WTC11 (cell line): ENCODE data around the gene UBE2N. TPM values are rescaled to one million over a fixed set of nuclear protein-coding genes. Genes with fewer than 3 reads are reported as not detected.

Source experiments
- ATAC-seq: fragments of 200-7000 bp; cut with Tn5 transposase; 2 replicates; pipeline ENCODE4 v1.10.0; 2021; ENCODE audit warnings: mild to moderate bottlenecking, moderate library complexity
- CTCF ChIA-PET: fragments of 300-600 bp; sonication (Branson Sonifier 250); formaldehyde crosslinking; loops from one replicate; lab custom pipeline; 2021; ENCODE audit warnings: antibody characterized with exemption; lab: Charles Lee
- POLR2A ChIA-PET: fragments of 350-600 bp; sonication (Branson Sonifier 250); formaldehyde crosslinking; loops from one replicate; lab custom pipeline; 2021; ENCODE audit warnings: antibody characterized with exemption; lab: Charles Lee
- DNase-seq: peaks from one replicate; pipeline ENCODE4 v3.0.0; 2021; ENCODE audit warnings: low spot score
- H3K27ac Mint-ChIP-seq: 2 replicates; pipeline ENCODE4 v1.8.0; 2021; ENCODE audit warnings: mixed read lengths
- H3K27me3 Mint-ChIP-seq: 2 replicates; pipeline ENCODE4 v1.8.0; 2021; ENCODE audit warnings: low read depth, mild to moderate bottlenecking, moderate library complexity, mixed read lengths
- H3K36me3 Mint-ChIP-seq: 2 replicates; pipeline ENCODE4 v1.8.0; 2021; ENCODE audit warnings: mixed read lengths
- H3K4me1 Mint-ChIP-seq: 2 replicates; pipeline ENCODE4 v1.8.0; 2022; ENCODE audit warnings: mixed read lengths
- H3K4me3 Mint-ChIP-seq: 2 replicates; pipeline ENCODE4 v1.8.0; 2021; ENCODE audit warnings: mild to moderate bottlenecking, moderate library complexity, mixed read lengths
- H3K9me3 Mint-ChIP-seq: 2 replicates; pipeline ENCODE4 v1.8.0; 2021; ENCODE audit warnings: mixed read lengths
- ATF1 ChIP-seq: sonication (generic); formaldehyde crosslinking; IDR thresholded peaks from 2 replicates; pipeline ENCODE4 v1.8.1; 2023; ENCODE audit warnings: mild to moderate bottlenecking, moderate library complexity, missing genetic modification reagents
- FOXK1 ChIP-seq: sonication (generic); formaldehyde crosslinking; IDR thresholded peaks from 2 replicates; pipeline ENCODE4 v1.8.0; 2022; ENCODE audit warnings: mild to moderate bottlenecking, moderate library complexity, missing genetic modification reagents
- FOXP1 ChIP-seq: sonication (generic); formaldehyde crosslinking; IDR thresholded peaks from 2 replicates; pipeline ENCODE4 v1.8.0; 2022; ENCODE audit warnings: missing genetic modification reagents, mild to moderate bottlenecking, moderate library complexity, borderline replicate concordance
- NFE2L1 ChIP-seq: sonication (generic); formaldehyde crosslinking; IDR thresholded peaks from 2 replicates; pipeline ENCODE4 v1.8.1; 2023; ENCODE audit warnings: missing genetic modification reagents
- NR1H2 ChIP-seq: sonication (generic); formaldehyde crosslinking; IDR thresholded peaks from 2 replicates; pipeline ENCODE4 v1.9.0; 2021; ENCODE audit warnings: mild to moderate bottlenecking, moderate library complexity, missing genetic modification reagents
- PRRX2 ChIP-seq: fragments of 250-450 bp; sonication (Bioruptor Pico); IDR thresholded peaks from 2 replicates; pipeline ENCODE4 v1.8.0; 2021; ENCODE audit warnings: mild to moderate bottlenecking
- SOX15 ChIP-seq: fragments of 250-450 bp; sonication (Bioruptor Pico); IDR thresholded peaks from 2 replicates; pipeline ENCODE4 v1.9.0; 2021; ENCODE audit warnings: mild to moderate bottlenecking
- SP1 ChIP-seq: sonication (generic); formaldehyde crosslinking; conservative IDR thresholded peaks from 2 replicates; pipeline ENCODE4 v1.8.1; 2022; ENCODE audit warnings: missing genetic modification reagents
- TEAD4 ChIP-seq: sonication (generic); formaldehyde crosslinking; IDR thresholded peaks from 2 replicates; pipeline ENCODE4 v1.8.0; 2022; ENCODE audit warnings: mild to moderate bottlenecking, missing genetic modification reagents
- ZBTB21 ChIP-seq: sonication (generic); formaldehyde crosslinking; IDR thresholded peaks from 2 replicates; pipeline ENCODE4 v1.8.1; 2023; ENCODE audit warnings: mild to moderate bottlenecking, missing genetic modification reagents, borderline replicate concordance
- ZNF121 ChIP-seq: sonication (generic); formaldehyde crosslinking; IDR thresholded peaks from 2 replicates; pipeline ENCODE4 v1.8.0; 2023; ENCODE audit warnings: missing genetic modification reagents
- ZNF138 ChIP-seq: sonication (generic); formaldehyde crosslinking; conservative IDR thresholded peaks from 2 replicates; pipeline ENCODE4 v1.8.1; 2022; ENCODE audit warnings: mild to moderate bottlenecking, moderate library complexity, missing genetic modification reagents
- ZNF263 ChIP-seq: sonication (generic); formaldehyde crosslinking; IDR thresholded peaks from 2 replicates; pipeline ENCODE4 v1.8.1; 2022; ENCODE audit warnings: low read depth, mild to moderate bottlenecking, moderate library complexity, missing genetic modification reagents
- ZNF416 ChIP-seq: fragments of 250-450 bp; sonication (Bioruptor Pico); IDR thresholded peaks from 2 replicates; pipeline ENCODE4 v1.9.0; 2021; ENCODE audit warnings: mild to moderate bottlenecking, inconsistent platforms
- ZNF671 ChIP-seq: fragments of 250-450 bp; sonication (Bioruptor Pico); IDR thresholded peaks from 2 replicates; pipeline ENCODE4 v1.8.0; 2021; ENCODE audit warnings: mild to moderate bottlenecking
- total RNA-seq: library from RNA; stranded (reverse); gene quantifications from 3 replicates; pipeline ENCODE4 v1.2.3, GENCODE V29; 2021
- TF ChIP-seq, protein P1 (sequence below): sonication (generic); formaldehyde crosslinking; IDR thresholded peaks from 2 replicates; pipeline ENCODE4 v1.8.0; 2022; ENCODE audit warnings: mild to moderate bottlenecking, missing genetic modification reagents
- TF ChIP-seq, protein P2 (sequence below): sonication (generic); formaldehyde crosslinking; IDR thresholded peaks from 2 replicates; pipeline ENCODE4 v1.8.1; 2022; ENCODE audit warnings: mild to moderate bottlenecking, moderate library complexity, missing genetic modification reagents
- TF ChIP-seq, protein P3 (sequence below): sonication (generic); formaldehyde crosslinking; IDR thresholded peaks from 2 replicates; pipeline ENCODE4 v1.8.0; 2023; ENCODE audit warnings: mild to moderate bottlenecking, missing genetic modification reagents
- TF ChIP-seq, protein P4 (sequence below): sonication (generic); formaldehyde crosslinking; IDR thresholded peaks from 2 replicates; pipeline ENCODE4 v1.8.1; 2022; ENCODE audit warnings: low read depth, mild to moderate bottlenecking, moderate library complexity, missing genetic modification reagents, borderline replicate concordance
- TF ChIP-seq, protein P5 (sequence below): fragments of 250-450 bp; sonication (Bioruptor Pico); IDR thresholded peaks from 2 replicates; pipeline ENCODE4 v1.9.0; 2021; ENCODE audit warnings: mild to moderate bottlenecking, borderline replicate concordance
- TF ChIP-seq, protein P6 (sequence below): fragments of 200-600 bp; IDR thresholded peaks from 2 replicates; pipeline ENCODE4 v1.8.0; 2022; ENCODE audit warnings: antibody characterized with exemption

The UBE2N gene
- total RNA-seq, 1 experiment from 2014 or later: 195 TPM

DNA sequence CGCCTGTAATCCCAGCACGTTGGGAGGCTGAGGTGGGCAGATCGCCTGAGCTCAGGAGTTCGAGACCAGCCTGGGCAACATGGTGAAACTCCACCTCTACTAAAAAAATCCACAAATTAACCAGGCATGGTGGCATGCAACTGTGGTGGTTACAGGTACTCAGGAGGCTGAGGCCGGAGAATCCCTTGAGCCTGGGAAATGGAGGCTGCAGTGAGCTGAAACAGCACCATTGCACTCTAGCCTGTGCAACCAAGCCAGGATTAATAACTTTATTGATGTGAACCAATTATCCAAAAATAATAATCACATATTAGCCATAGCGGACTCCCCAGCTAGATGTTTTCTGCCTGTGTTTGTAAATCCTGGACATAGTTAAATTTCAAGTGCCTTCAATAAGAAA lies 65.8 kb downstream of the UBE2N start (continued):
- no peak for TF ChIP-seq ZNF138 (CRISPR knock-in tag)
- no peak for TF ChIP-seq ZNF671 (CRISPR knock-in tag)
- TF ChIP-seq, all 79 proteins: peak for 0

DNA sequence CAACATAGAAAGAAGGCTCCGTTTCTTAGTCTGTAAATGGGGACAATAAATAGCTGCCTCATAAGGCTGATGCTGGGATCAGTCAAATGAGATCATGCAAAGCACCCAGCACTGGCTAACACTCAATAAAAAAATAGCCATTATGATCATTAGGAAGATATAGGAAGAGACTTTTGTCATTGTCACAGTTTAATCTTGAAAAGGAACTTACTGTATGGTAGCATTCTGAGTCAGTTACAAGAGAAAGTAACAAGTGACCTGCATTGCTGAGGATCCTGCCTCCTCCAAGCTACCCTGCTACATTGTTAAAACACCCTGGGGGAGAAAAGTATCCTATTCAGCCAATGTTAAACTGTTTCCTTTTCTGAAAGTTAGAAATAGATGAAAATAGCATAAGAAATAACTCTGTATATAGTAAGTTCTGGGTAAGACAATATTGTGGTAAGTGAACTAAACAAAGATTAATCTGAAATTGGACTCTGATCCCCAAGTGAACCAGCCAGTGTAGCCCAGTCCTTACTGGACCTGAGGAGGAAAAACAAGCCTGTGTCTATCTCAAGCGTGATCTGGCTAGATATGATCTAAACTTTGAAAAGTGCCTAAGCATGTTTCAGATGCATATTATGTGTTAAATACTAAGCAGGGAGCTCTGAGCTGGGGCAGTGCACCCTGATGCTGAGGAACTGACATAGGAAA lies 67.6 kb downstream of the UBE2N start:
- ATAC-seq (no peak), DNase-seq (no peak)
- Mint-ChIP-seq H3K4me3 (peak overlapping the region; percentile 24; the same call in 1 of the 2 replicates), H3K36me3 (peaks cover 4% of the 10 kb centered on the region; the same call in 1 of the 2 replicates), H3K9me3 (peaks cover 10% of the 10 kb centered on the region), H3K27me3 (no peaks in the 10 kb centered on the region), H3K27ac (peak overlapping the region; percentile 82), H3K4me1 (peaks cover 59% of the 10 kb centered on the region)
- ChIA-PET CTCF (interaction anchor here (1.0 to 1.6 kb wide), 2 partner anchors 46 to 657 kb away, joined by 3 to 5 read pairs; no protein-coding TSS in a partner anchor), POLR2A (interaction anchor here (0.6 kb wide), 1 partner anchor 8 kb away, joined by 5 read pairs; no protein-coding TSS in a partner anchor)
- TF ChIP-seq ZNF263: no peak
- TF ChIP-seq, protein P1, sequence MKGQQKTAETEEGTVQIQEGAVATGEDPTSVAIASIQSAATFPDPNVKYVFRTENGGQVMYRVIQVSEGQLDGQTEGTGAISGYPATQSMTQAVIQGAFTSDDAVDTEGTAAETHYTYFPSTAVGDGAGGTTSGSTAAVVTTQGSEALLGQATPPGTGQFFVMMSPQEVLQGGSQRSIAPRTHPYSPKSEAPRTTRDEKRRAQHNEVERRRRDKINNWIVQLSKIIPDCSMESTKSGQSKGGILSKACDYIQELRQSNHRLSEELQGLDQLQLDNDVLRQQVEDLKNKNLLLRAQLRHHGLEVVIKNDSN (CRISPR knock-in tag): no peak
- TF ChIP-seq, protein P2, sequence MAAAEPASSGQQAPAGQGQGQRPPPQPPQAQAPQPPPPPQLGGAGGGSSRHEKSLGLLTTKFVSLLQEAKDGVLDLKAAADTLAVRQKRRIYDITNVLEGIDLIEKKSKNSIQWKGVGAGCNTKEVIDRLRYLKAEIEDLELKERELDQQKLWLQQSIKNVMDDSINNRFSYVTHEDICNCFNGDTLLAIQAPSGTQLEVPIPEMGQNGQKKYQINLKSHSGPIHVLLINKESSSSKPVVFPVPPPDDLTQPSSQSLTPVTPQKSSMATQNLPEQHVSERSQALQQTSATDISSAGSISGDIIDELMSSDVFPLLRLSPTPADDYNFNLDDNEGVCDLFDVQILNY (CRISPR knock-in tag): no peak
- TF ChIP-seq, protein P3, sequence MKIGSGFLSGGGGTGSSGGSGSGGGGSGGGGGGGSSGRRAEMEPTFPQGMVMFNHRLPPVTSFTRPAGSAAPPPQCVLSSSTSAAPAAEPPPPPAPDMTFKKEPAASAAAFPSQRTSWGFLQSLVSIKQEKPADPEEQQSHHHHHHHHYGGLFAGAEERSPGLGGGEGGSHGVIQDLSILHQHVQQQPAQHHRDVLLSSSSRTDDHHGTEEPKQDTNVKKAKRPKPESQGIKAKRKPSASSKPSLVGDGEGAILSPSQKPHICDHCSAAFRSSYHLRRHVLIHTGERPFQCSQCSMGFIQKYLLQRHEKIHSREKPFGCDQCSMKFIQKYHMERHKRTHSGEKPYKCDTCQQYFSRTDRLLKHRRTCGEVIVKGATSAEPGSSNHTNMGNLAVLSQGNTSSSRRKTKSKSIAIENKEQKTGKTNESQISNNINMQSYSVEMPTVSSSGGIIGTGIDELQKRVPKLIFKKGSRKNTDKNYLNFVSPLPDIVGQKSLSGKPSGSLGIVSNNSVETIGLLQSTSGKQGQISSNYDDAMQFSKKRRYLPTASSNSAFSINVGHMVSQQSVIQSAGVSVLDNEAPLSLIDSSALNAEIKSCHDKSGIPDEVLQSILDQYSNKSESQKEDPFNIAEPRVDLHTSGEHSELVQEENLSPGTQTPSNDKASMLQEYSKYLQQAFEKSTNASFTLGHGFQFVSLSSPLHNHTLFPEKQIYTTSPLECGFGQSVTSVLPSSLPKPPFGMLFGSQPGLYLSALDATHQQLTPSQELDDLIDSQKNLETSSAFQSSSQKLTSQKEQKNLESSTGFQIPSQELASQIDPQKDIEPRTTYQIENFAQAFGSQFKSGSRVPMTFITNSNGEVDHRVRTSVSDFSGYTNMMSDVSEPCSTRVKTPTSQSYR: no peak
- TF ChIP-seq ZNF416 (CRISPR knock-in tag): no peak
- TF ChIP-seq FOXK1 (CRISPR knock-in tag): no peak
- TF ChIP-seq, protein P4, sequence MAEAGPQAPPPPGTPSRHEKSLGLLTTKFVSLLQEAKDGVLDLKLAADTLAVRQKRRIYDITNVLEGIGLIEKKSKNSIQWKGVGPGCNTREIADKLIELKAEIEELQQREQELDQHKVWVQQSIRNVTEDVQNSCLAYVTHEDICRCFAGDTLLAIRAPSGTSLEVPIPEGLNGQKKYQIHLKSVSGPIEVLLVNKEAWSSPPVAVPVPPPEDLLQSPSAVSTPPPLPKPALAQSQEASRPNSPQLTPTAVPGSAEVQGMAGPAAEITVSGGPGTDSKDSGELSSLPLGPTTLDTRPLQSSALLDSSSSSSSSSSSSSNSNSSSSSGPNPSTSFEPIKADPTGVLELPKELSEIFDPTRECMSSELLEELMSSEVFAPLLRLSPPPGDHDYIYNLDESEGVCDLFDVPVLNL (CRISPR knock-in tag): no peak
- TF ChIP-seq SP1 (CRISPR knock-in tag): no peak
- TF ChIP-seq, protein P5, sequence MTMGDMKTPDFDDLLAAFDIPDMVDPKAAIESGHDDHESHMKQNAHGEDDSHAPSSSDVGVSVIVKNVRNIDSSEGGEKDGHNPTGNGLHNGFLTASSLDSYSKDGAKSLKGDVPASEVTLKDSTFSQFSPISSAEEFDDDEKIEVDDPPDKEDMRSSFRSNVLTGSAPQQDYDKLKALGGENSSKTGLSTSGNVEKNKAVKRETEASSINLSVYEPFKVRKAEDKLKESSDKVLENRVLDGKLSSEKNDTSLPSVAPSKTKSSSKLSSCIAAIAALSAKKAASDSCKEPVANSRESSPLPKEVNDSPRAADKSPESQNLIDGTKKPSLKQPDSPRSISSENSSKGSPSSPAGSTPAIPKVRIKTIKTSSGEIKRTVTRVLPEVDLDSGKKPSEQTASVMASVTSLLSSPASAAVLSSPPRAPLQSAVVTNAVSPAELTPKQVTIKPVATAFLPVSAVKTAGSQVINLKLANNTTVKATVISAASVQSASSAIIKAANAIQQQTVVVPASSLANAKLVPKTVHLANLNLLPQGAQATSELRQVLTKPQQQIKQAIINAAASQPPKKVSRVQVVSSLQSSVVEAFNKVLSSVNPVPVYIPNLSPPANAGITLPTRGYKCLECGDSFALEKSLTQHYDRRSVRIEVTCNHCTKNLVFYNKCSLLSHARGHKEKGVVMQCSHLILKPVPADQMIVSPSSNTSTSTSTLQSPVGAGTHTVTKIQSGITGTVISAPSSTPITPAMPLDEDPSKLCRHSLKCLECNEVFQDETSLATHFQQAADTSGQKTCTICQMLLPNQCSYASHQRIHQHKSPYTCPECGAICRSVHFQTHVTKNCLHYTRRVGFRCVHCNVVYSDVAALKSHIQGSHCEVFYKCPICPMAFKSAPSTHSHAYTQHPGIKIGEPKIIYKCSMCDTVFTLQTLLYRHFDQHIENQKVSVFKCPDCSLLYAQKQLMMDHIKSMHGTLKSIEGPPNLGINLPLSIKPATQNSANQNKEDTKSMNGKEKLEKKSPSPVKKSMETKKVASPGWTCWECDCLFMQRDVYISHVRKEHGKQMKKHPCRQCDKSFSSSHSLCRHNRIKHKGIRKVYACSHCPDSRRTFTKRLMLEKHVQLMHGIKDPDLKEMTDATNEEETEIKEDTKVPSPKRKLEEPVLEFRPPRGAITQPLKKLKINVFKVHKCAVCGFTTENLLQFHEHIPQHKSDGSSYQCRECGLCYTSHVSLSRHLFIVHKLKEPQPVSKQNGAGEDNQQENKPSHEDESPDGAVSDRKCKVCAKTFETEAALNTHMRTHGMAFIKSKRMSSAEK (CRISPR knock-in tag): no peak
- no peak for TF ChIP-seq FOXP1 (CRISPR knock-in tag)
- no peak for TF ChIP-seq PRRX2 (CRISPR knock-in tag)
- TF ChIP-seq ZNF121 (CRISPR knock-in tag): no peak
- TF ChIP-seq, protein P6, sequence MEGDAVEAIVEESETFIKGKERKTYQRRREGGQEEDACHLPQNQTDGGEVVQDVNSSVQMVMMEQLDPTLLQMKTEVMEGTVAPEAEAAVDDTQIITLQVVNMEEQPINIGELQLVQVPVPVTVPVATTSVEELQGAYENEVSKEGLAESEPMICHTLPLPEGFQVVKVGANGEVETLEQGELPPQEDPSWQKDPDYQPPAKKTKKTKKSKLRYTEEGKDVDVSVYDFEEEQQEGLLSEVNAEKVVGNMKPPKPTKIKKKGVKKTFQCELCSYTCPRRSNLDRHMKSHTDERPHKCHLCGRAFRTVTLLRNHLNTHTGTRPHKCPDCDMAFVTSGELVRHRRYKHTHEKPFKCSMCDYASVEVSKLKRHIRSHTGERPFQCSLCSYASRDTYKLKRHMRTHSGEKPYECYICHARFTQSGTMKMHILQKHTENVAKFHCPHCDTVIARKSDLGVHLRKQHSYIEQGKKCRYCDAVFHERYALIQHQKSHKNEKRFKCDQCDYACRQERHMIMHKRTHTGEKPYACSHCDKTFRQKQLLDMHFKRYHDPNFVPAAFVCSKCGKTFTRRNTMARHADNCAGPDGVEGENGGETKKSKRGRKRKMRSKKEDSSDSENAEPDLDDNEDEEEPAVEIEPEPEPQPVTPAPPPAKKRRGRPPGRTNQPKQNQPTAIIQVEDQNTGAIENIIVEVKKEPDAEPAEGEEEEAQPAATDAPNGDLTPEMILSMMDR: no peak
- TF ChIP-seq NFE2L1: no peak
- TF ChIP-seq NR1H2 (CRISPR knock-in tag): no peak
- TF ChIP-seq ATF1 (CRISPR knock-in tag): no peak
- no peak for TF ChIP-seq ZBTB21
- no peak for TF ChIP-seq SOX15 (CRISPR knock-in tag)
- no peak for TF ChIP-seq TEAD4 (CRISPR knock-in tag)
